Epithelial cell of esophagus (primary cell): ENCODE measurements around the gene SNX32.

Experiments used
- DNase-seq: peaks from one replicate; pipeline ENCODE4 v3.0.0; 2010; ENCODE audit warnings: low read depth
- H3K4me3 ChIP-seq: 2 replicates; pipeline ENCODE4 v1.5.1; 2011; ENCODE audit warnings: mild to moderate bottlenecking, low read length, control low read depth
- TF ChIP-seq, protein P1 (sequence below): IDR thresholded peaks from 2 replicates; pipeline ENCODE4 v1.5.1; 2011; ENCODE audit warnings: low read depth, mild to moderate bottlenecking, low read length, control low read depth, inconsistent platforms; ENCODE audit not compliant: insufficient read depth; ENCODE audit errors: missing control alignments

The SNX32 gene

DNA sequence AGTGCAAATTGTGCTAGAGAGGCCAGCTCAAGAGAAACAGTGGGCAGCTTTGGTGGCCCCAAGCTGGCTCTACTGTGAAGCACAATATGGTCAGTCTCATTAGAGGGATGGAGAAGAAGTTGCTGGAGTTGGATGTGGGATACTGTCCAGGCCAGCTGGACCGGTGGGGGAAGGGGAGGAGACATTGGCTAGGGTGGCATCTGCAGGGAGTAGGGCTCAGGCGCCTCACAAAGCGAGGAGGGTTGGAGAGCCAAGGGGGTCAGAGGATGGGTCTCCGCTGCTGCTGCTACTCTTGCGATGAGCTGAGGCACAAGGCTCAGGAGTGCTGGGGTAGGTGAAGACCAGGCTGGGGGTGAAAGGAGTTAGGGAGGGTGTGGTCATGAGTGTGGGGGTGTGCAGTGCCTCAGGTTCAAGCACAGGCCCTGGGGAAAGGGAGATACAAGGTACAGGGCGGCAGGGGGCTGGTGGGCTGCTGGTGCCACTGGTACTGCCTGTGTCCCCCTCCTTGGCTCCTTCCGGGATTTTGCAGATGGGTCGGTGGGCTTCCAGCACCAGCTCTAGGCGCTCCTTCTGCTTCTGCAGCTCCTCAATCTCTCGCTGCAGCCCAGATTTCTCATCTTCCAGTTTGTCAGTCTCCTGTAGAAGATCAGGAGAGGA, 59.0 kb downstream of the SNX32 start:
- no peak for DNase-seq
- H3K4me3 ChIP-seq = no peak overlapping the region
- TF ChIP-seq, protein P1, sequence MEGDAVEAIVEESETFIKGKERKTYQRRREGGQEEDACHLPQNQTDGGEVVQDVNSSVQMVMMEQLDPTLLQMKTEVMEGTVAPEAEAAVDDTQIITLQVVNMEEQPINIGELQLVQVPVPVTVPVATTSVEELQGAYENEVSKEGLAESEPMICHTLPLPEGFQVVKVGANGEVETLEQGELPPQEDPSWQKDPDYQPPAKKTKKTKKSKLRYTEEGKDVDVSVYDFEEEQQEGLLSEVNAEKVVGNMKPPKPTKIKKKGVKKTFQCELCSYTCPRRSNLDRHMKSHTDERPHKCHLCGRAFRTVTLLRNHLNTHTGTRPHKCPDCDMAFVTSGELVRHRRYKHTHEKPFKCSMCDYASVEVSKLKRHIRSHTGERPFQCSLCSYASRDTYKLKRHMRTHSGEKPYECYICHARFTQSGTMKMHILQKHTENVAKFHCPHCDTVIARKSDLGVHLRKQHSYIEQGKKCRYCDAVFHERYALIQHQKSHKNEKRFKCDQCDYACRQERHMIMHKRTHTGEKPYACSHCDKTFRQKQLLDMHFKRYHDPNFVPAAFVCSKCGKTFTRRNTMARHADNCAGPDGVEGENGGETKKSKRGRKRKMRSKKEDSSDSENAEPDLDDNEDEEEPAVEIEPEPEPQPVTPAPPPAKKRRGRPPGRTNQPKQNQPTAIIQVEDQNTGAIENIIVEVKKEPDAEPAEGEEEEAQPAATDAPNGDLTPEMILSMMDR = no peak

GRCh38 chr11:65894034-65894591, 60.4 kb downstream of the SNX32 start:
- no peak overlapping the region for H3K4me3 ChIP-seq
- TF ChIP-seq, protein P1 = no peak
- no peak for DNase-seq

- TF ChIP-seq, protein P1 = no peak
- DNase-seq = no peak
- H3K4me3 ChIP-seq = no peak overlapping the region
Observed at GRCh38 chr11:65895482-65895981, 61.8 kb downstream of the SNX32 start.

- DNase-seq = no peak
- TF ChIP-seq, protein P1 = no peak
- H3K4me3 ChIP-seq = no peak overlapping the region
Observed at GRCh38 chr11:65896034-65896999, 62.6 kb downstream of the SNX32 start.

- no peak for DNase-seq
- no peak overlapping the region for H3K4me3 ChIP-seq
- TF ChIP-seq, protein P1 = no peak
Observed at GRCh38 chr11:65897020-65897471, 63.3 kb downstream of the SNX32 start.

DNA sequence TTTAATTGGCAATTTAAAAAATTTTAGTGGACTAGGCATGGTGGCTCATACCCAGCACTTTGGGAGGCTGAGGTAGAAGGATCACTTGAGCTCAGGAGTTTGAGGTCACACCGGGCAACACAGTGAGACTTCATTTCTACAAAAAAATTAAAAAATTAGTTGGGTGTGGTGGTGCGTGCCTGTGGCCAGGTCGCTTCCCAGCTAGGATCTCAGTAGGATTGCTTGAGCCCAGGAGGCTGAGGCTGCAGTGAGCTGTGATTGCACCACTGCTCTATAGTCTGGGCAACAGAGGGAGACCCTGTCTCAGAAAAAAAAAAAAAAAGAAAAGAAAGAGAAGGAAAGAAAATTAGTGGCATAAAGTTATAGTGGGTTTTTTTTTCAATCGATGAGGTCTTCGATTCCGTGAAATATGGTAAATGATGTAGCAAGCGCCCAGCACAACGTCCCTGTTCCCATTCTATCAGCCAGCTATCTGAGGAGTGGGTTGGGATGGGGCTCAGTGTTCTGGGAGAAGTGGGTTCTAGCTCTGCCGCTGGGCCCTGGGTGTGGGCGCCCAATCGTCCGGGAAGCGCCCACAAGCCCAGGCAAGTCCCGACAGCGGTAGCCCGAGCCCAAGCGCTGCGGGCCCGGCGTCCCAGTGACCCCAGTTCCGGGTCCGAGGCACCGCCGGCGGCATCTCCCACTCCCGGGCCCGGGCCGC, 65.0 kb downstream of the SNX32 start:
- peak overlapping the region; percentile 87 for H3K4me3 ChIP-seq
- TF ChIP-seq, protein P1 = no peak
- DNase-seq = peak; percentile 89
